SIG-M5 treated with dmso at 0.1 percent for 504 hours (cell line): ENCODE data around the gene COL4A3.

Source experiments
- DNase-seq: peaks from one replicate; lab custom pipeline; 2025; ENCODE audit not compliant: unreplicated experiment; lab: John Stamatoyannopoulos, UW

The COL4A3 gene

DNA sequence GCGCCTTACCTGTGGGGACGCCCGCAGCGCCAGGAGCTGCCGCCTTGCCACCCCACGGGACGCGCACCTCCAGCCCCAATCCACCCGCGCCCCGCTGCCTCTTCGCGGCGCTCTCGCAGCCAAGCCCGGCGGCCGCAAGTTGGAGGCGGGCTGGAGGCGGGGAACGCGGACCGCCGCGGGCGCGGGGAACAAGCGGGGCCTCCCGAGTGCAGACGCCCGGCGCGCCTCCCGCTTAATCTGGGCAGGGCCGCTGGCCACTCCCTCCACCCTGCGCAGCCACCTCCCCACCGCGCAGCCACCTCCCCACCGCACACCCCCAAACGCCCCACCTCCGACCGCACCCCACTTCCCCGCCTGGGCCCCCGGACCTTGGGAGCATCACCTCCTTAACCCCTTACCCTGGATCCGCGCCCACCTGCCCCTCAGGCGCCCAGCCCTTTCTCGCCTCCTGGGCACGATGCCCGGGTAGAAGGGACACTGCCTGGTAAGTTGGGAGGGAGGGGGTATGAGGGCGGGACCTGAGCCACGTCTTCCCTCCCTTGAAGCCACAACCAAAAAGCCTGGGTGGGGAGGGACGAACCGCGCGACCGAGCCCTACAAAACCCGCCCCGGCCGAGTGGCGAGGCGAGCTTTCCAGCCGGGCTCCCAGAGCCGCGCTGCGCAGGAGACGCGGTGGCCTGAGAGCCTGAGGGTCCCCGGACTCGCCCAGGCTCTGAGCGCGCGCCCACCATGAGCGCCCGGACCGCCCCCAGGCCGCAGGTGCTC is at the start of gene COL4A3, which contains the start of gene COL4A4:
COL4A3 (plus strand) TSS at position 627 of the 765 bp plus-strand sequence; CDS start at position 730, 103 bp downstream.
COL4A4 (minus strand) TSS at position 208 of the 765 bp plus-strand sequence. CDS start 16,722 bp downstream, outside the sequence.
- DNase-seq = no peak

DNA sequence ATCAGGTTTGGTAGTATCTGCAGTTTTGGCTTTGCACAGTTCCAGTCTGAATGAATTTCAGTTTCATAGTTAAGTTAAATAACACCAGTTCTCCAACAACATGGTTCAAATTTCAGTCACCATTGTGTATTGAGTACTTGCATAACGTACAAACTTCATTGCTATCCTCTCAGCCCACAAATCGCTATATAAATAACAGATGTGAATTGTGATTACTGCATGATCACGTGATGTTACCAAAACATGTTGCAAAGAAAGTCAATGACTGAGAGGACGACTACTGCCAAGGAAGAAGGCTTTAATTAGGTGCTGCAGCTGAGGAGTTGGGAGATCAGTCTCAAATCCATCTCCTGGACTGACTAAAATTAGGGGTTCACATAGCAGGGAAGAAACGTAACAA is 48.7 kb upstream of the COL4A3 start:
- DNase-seq = no peak

DNA sequence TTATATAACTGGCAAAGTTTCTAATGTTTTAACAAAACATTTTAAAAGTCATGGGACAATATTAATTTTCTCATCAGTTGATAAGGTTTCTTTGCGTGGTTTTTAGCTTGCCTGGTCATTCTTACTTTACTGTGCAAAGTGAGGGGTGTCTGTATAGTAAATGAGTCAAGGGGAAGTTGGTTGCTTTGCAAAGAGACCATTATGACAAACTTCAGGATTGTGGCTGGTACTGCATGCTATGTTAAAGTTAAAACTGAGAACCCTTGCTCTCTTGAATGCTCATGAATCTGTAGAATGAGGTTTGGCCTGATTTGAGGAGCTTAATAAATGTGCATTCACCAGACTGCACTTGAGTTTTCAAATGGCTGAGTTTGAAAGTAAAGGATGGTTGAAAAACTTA is 47.4 kb upstream of the COL4A3 start:
- peak; percentile 19 for DNase-seq

DNA sequence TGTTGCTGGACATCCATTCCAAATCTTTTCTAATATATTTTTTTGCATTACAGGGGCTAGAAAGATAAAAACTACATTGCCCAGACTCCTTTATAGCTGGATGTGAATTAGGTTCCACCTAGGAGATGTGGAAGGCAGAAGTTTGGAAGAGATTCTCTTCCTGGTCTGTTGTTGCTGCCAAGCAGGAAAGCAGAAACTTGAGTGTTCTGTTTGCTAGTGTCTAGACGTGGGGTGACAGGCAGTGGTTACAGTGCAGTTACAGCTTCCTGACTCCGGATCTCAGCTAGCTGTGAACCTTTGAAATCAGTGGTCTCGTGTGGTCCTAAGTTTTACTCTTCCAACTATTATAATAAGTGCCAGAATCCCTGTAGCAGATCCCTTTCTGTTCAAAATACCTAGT is 46.6 kb upstream of the COL4A3 start:
- no peak for DNase-seq

DNA sequence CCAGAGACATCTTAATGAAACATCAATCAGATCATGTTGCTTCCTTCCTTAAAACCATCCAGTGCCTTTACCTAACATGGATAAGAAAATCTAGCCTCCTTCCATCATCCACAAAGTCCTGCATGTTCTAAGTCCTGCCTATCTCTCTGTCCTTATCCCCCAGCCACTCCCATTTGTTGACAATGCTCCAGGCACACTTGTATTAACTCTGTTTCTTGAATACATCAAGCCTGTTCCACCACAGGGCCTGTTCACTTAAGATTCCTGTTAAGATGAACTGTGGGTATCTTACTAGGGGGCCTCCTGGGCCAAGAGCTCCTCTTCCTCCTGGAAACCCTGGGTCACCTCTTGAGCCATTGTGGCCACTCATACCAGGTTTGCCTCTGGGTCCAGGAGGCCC is 46.1 kb upstream of the COL4A3 start:
- no peak for DNase-seq

DNA sequence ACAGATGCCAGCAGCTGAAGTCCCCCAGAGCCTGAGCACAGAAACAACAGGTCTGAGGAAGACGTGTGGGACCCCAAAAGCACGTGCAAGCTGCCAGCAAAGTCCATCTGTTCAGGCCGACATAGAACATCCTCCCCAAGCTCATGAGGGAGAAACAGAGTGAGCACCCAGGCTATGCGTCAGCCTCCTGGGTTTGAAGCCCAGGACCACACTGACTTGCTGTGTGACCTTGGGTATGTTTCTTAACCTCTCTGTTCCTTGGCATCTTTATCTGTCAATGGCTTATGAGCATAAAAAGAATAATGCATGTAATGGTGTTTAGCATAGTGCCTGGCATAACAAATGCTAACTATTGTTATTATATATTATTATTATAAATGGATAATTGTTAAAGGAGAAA is 40.7 kb upstream of the COL4A3 start:
- DNase-seq = no peak

DNA sequence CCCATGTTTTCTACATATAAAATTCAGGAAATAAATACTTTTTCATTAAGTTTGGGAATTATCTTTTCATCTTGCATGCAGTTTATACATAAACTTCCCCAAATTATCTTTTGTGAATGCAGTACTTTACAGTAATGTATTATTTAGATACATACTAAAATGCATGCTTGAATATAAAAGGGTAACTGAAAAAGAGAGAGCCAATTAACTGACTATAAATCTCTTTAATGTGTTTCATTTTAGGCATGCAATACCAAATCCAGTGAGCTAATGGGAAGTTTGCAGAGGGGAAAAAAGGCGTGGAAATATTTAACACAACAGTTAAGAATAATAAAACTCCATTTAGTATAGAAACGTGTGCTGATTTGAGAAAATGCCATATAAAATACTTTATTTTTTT is 39.6 kb upstream of the COL4A3 start:
- DNase-seq = no peak

DNA sequence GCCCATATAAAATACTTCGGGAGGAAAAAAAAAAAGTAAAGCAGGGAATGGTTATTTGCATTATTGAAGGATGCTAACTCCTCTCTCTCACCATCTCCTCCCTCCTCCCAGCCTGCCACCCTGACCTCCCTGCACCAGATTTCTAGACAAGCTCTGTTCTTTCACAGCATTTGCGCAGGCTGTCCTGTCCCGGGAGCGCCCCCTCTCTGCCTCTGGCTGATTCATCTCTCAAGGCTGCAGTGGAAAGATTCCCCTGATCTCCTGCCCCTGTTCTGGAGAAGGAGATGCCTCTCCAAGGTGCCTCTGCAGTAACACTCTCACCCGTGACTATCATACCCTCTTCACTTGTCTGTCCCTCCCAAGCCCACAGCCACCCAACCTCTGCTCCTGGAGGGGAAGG is 38.9 kb upstream of the COL4A3 start:
- peak; percentile 34 for DNase-seq

DNA sequence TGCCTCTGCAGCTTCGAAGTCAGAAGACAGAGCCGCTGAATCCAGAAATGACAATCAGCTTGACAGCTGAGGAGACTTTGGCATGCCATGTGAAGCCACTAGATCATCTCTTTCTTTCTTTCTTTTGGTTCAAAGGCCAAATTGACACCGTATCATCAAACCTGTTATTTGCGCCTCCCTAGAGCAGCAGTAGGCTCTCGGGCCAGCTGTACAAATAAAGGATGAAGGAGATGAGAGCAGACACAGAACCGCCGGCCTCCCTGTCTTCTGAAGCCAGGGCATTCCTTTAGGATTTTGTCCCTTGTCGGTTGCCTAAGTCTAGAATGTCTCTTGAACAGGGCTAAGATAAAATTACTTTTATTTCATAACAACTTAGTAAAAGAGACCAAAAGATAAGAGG is 37.2 kb upstream of the COL4A3 start:
- DNase-seq = no peak

DNA sequence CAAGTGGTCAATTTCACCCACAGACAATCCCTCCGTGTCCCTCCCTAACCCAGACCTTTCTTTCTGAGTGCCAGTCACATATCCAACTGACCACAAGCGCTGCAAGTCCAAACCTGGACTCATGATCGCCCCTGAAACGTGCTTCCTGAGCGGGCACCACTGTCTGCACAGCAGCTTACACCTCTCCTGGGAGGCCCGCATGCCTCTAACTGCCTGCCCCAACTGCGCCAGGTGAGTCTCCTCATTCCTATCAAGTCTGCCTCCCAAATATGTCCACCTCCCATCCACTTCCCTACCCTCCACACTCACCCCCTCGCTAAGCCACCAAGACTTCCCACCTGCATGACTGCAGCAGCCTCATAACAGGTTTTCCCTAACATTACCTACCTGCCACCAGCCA is 33.8 kb upstream of the COL4A3 start:
- no peak for DNase-seq

DNA sequence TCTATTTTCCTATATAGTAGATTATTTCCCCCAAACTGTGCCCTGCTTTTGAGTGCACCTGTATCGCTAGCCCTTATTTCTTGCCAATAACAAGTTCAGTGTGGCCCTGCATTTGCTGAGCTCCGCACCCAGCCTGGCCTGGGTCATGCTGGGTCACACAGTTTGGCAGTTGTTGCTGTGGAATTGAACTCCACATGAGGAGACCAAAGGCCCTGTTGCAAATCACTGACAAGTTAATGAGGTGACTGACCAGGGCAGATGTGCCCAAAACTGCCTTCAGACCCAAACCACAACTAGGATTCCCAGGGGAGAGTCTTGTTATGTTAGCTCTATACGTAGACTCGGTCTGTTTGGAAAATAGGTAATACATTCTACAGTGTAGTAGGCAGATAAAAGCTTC is 31.4 kb upstream of the COL4A3 start:
- no peak for DNase-seq

DNA sequence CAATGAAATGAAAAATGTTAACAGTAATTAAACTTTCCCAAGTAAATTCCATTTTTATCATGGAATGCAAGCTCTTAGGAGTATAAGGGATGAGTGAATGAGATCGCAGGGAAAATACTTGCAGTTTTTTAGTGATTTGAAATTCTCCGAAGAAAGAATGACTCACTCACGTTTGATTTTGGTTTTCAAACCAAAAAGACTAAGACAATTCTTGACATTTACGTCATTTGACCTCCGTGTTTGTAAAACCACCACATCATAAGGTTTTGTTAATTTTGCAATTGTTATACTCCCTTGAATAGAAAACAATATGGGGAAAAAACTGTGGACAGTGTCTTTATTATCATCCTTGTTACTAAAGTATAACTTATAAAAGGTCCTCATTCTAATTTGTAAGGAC is 29.8 kb upstream of the COL4A3 start:
- DNase-seq = no peak

DNA sequence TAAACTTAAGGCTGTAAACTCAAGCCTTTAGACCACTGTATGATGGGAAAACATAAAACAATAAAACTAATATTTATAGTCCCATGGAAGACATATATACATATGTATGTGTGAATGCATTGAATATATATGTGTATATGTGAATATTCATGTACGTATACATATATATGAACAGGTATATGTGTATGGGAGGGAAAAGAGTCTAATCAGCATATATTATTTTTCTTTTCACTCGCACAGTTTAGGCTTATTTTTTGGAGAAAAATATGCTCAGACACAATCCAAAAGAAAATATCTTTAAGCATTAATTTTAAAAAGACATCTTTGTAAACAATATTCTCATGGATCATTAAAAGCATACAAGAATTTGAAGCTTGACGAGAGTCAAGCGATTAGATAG is 23.1 kb upstream of the COL4A3 start:
- no peak for DNase-seq

DNA sequence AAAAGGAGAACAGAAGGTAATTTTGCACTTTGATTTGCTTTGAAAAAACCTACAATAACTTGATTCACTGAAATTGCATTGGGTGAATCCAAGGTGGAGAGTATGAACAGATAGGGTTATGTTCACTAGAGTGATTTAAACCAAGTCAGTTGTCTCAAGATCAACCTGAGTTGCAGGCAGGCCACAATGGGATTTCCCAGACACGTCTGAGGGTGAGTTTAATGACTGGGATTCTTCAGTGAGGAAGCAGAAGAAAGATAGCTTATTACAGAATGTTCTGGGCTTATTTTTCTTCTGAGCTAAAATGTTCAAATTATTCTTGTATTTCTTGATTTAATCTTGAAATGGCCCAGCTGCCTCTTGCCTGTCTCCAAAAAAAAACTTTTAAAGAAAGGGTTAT is 20.5 kb upstream of the COL4A3 start:
- DNase-seq = no peak

DNA sequence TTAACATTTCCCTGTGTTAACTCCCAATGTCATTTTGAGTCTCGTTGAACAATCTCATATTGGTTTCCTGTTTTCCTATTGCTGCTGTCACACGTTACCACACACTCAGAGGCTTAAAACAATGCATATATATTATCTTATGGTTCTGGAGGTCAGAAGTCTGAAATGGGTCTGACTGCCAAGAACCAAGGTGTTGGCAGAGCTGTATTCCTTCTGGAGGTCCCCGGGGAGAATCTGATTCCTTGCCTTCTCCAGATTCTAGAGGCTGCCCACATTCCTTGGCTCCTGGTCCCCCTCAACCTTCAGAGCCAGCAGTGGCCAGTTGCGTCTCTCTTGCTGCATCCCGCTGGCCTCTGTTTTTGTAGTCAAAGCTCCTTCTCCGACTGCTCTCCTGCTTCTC is 18.0 kb upstream of the COL4A3 start:
- no peak for DNase-seq

DNA sequence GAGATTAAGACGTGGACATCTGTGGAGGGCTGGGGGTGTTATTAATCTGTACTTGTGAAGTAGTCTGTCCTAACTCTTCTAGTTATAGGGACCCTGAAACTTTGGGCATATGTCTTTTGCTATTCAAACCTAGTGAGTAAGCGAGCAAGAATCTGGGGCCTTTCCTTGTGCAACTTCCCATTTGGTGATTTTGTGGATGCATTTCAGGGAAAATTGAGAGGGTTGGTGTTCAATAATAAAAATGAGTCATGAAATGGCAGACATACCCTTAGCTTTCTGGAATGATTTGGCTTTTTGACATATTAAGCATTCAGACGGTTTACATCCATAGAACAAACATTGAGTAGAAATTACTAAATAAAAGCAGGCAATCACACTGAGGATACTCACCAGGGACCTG is 17.4 kb upstream of the COL4A3 start:
- no peak for DNase-seq

DNA sequence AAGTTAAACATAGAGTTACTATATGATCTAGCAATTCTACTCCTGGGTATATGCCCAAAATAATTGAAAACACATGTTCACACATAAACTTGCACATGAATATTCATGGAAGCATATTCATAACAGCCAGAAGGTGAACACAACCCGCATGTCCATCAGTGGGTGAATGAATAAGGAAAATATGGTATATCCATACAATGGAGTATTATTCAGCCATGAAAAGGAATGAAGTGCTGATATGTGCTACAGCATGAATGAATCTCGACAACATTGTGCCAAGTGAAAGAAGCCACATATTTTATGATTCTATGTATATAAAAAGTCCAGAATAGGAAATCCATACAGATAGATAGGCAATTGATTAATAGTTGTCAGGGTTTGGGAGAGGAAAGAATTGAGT is 16.3 kb upstream of the COL4A3 start:
- DNase-seq = no peak

DNA sequence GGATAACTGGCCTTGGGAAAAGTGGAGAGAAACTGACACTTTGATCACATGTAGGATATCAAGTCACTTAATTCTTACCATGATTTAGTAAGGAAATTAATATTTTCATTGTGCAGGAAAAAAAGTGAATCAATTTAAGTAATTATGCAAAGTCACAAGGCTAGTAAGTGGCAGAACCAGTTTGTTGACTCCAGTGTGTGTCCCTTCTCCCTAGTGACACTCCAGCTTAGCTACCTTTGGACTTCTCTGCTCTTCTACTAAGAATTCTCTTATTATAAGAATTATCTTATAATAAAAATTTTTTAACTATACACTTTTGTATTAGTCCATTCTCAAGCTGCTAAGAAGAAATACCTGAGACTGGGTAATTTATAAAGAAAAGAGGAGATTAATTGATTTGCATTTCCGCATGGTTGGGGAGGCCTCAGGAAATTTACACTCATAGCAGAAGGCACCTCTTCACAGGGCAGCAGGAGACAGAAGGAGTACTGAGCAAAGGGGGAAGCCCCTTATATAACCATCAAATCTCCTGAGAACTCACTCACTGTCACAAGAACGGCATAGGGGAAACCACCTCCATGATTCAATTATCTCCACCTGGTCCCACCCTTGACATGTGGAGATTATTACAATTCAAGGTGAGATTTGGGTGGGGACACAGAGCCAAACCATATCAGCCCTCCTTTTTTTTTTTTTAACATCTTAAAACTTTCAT is 14.0 kb upstream of the COL4A3 start:
- no peak for DNase-seq

DNA sequence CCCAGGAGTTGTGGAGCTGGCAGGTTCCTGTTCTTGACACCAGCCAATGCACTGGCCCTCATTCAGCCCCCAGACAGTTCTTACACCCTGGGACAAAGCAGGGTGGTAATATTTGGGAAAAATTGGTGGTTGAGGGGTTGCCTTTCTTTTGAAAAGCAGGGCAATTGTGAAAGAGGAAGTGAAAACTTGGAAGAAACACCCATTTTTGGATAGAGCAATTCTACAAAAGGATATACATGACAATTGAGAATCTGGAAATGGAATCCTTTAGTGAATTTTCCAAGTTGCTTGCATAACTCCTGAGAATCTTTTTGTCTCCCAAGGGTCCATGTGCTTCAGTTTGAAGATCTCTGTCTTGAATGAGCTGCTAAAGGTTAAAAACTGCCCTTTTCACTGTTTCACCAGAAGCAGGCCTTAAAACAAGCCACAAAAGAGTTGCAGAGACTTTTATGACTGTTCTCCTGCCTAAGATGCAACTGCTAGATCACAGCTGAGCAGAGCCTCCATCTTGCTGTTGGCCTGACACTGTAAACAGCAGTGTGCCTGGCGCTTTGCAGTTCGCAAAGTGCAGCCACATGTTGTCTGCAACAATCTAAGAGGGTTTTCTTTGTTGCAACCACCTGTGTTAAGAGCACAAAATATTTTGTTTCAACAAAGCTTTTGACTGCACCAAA is 12.2 kb upstream of the COL4A3 start:
- DNase-seq = no peak

DNA sequence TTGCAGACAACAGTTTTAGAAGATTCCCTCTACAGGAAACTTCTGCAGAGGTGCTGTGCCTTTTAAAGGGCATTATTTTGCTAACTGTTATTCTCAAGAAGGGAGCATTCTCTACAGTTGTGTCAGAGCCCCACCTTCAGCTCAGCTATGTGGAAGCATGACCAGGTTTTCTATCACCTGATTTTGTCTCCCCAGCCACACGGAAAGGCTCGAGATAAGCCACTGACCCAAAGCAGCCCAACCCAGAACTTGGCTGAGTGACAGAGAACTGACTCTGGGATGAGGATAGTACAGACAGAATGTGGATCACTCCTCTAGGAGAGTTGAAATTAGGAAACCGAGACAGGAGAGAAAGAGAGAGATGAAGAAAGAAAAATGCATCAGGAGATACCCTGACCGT is 11.1 kb upstream of the COL4A3 start:
- DNase-seq = no peak

DNA sequence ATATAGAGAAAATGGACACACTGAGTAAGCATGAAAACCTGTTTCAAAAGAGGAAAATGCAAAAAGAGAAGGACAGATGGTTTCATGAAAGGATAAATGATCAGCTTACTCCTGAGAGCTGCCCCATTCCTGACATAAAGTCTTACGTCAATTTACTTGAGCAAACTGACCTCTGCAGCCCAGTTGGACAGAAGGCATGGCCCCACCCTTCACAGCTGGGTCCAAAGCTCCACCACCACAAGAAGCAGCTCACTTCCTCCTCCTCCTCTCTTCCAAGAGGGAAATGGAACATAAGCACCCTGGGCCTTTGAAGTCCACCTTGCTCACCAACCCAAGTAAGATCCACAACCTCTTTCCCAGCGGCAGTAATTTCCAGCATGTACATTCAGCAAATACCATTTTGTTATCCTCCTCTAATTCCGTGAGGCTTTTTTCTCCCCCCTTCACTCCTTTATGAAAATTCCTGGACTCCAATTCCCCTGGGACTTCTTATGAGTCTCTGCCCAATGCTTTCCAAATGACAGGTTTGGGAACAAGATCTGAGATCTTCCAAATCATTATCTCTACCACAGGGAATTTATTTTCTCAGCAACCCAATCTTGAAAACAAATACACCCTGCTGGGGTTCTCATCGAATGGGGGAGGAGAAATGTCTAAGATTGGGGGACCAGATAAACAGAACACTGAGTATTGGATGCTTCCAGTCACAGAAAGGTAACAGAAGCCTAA is 10.5 kb upstream of the COL4A3 start:
- no peak for DNase-seq
